Endothelial cell of umbilical vein (primary cell): ENCODE measurements around the gene ELOVL5. TPM values are rescaled to one million over a fixed set of nuclear protein-coding genes. Genes with fewer than 3 reads are reported as not detected.

Experiments used
- BruUV-seq: library from RNA; stranded (reverse); fragments of 400-500 nt; replicated peaks from 2 replicates; lab custom pipeline; 2021; lab: Mats Ljungman, UMichigan
- CTCF ChIA-PET: fragments of 300-600, 350-600 bp; sonication (Branson Sonifier 250); formaldehyde crosslinking; loops from one replicate; lab custom pipeline; 2021; ENCODE audit warnings: antibody characterized with exemption, inconsistent platforms; lab: Charles Lee
- POLR2A ChIA-PET: fragments of 300-600, 350-600 bp; sonication (Branson Sonifier 250); formaldehyde crosslinking; loops from one replicate; lab custom pipeline; 2021; ENCODE audit warnings: antibody characterized with exemption, inconsistent platforms; lab: Charles Lee
- DNase-seq: peaks from one replicate; pipeline ENCODE4 v3.0.0-alpha.2; 2011; ENCODE audit warnings: low read depth, low spot score
- FAIRE-seq: peaks from 2 replicates; lab custom pipeline; 2011; peaks lifted over from hg19 to GRCh38; lab: Jason Lieb, UNC
- H2AFZ ChIP-seq: 2 replicates; pipeline ENCODE4 v1.6.0; 2012; ENCODE audit warnings: low read depth, low read length, control low read depth, inconsistent platforms
- H3K27ac ChIP-seq: 2 replicates; pipeline ENCODE4 v1.5.1; 2011; ENCODE audit warnings: low read depth, mild to moderate bottlenecking, control low read depth, low read length, moderate library complexity; ENCODE audit not compliant: insufficient read depth
- H3K27me3 ChIP-seq, 2 experiments: 2 replicates each; pipeline versions ENCODE4 v1.6.0 to v1.6.1; 2011; ENCODE audit warnings: low read length in 2 of 2, mixed read lengths in 1 of 2; ENCODE audit not compliant: control insufficient read depth in 2 of 2, insufficient read depth in 2 of 2
- H3K36me3 ChIP-seq, 2 experiments: 2 replicates in 1 of 2; 3 replicates in 1 of 2; pipeline ENCODE4 v1.5.1; 2011; ENCODE audit warnings: low read length in 2 of 2, mild to moderate bottlenecking in 1 of 2, moderate library complexity in 1 of 2; ENCODE audit not compliant: control insufficient read depth in 2 of 2, insufficient read depth in 2 of 2; ENCODE audit errors: extremely low read depth in 1 of 2
- H3K4me1 ChIP-seq: 3 replicates; pipeline ENCODE4 v1.5.1; 2011; ENCODE audit warnings: mild to moderate bottlenecking, low read length; ENCODE audit not compliant: control insufficient read depth, insufficient read depth; ENCODE audit errors: extremely low read depth
- H3K4me2 ChIP-seq: 2 replicates; pipeline ENCODE4 v1.6.1; 2011; ENCODE audit warnings: low read length, control low read depth, mixed read lengths; ENCODE audit not compliant: insufficient read depth
- H3K4me3 ChIP-seq, 3 experiments: fragments of 200-600 bp in 1 of 3; sonication (generic), shearing (Covaris generic) in 1 of 3; replicated peaks in 1 of 3; 2 replicates each; pipeline ENCODE4 v1.5.1; 2011 to 2016; ENCODE audit warnings: control low read depth in 3 of 3, low read length in 3 of 3, mild to moderate bottlenecking in 2 of 3, inconsistent platforms in 1 of 3, low read depth in 1 of 3, moderate library complexity in 1 of 3; ENCODE audit not compliant: insufficient read depth in 1 of 3
- H3K79me2 ChIP-seq: 2 replicates; pipeline ENCODE4 v1.6.0; 2012; ENCODE audit warnings: low read length, inconsistent platforms; ENCODE audit not compliant: control insufficient read depth, insufficient read depth
- H3K9ac ChIP-seq: replicated peaks from 2 replicates; pipeline ENCODE3; 2011; ENCODE audit warnings: low read length, control low read depth; ENCODE audit not compliant: insufficient read depth; ENCODE audit errors: extremely low read depth
- H3K9me1 ChIP-seq: replicated peaks from 3 replicates; pipeline ENCODE4 v1.6.0; 2011; ENCODE audit warnings: mild to moderate bottlenecking, low read length; ENCODE audit not compliant: control insufficient read depth, insufficient read depth; ENCODE audit errors: extremely low read depth
- H3K9me3 ChIP-seq: replicated peaks from 2 replicates; pipeline ENCODE4 v1.5.1; 2012; ENCODE audit warnings: low read length, inconsistent platforms; ENCODE audit not compliant: control insufficient read depth, insufficient read depth
- H4K20me1 ChIP-seq: replicated peaks from 2 replicates; pipeline ENCODE3; 2011; ENCODE audit warnings: mild to moderate bottlenecking, low read length; ENCODE audit not compliant: control insufficient read depth, insufficient read depth; ENCODE audit errors: extremely low read depth
- EZH2 ChIP-seq: IDR thresholded peaks from 2 replicates; pipeline ENCODE4 v1.6.1; 2012; ENCODE audit warnings: borderline replicate concordance, low read depth, mild to moderate bottlenecking, moderate library complexity, low read length, inconsistent platforms; ENCODE audit not compliant: severe bottlenecking
- FOS ChIP-seq: IDR thresholded peaks from 2 replicates; pipeline ENCODE4 v1.6.1; 2011; ENCODE audit warnings: mild to moderate bottlenecking, low read length, moderate library complexity, borderline replicate concordance; ENCODE audit not compliant: insufficient read depth
- GATA2 ChIP-seq: IDR thresholded peaks from 2 replicates; pipeline ENCODE4 v1.7.0; 2011; ENCODE audit warnings: low read depth, mild to moderate bottlenecking, moderate library complexity, mixed read lengths, low read length; ENCODE audit not compliant: insufficient read length, insufficient read depth
- JUN ChIP-seq: IDR thresholded peaks from 2 replicates; pipeline ENCODE4 v1.6.1; 2011; ENCODE audit warnings: borderline replicate concordance, low read depth; ENCODE audit not compliant: insufficient read length, insufficient read depth
- MYC ChIP-seq: IDR thresholded peaks from one replicate; pipeline ENCODE4 v1.6.1; 2011; ENCODE audit warnings: mild to moderate bottlenecking, low read depth, low read length
- POLR2A ChIP-seq: IDR thresholded peaks from 2 replicates; pipeline ENCODE4 v1.6.1; 2012; ENCODE audit warnings: low read depth, mild to moderate bottlenecking, control low read depth, low read length
- POLR2AphosphoS5 ChIP-seq: IDR thresholded peaks from 2 replicates; pipeline ENCODE4 v1.6.1; 2012; ENCODE audit warnings: low read depth, mild to moderate bottlenecking, control low read depth, low read length, moderate library complexity; ENCODE audit not compliant: insufficient read depth
- dilution Hi-C: fragments of 300-500 bp; cut with MboI; formaldehyde crosslinking; loops from one replicate; pipeline ENCODE4 v1.15.0; 2019; ENCODE audit warnings: low sequenced_read_pairs; ENCODE audit not compliant: extremely low pct_ligation_motif_present
- intact Hi-C: fragments of 100-400 bp; cut with micrococcal nuclease; formaldehyde crosslinking; loops from one replicate; pipeline ENCODE4 v1.10.0; 2022
- polyA plus RNA-seq, 4 experiments: library from polyadenylated mRNA; depleted of rRNA in 3 of 4; stranded (reverse) in 3 of 4; unstranded in 1 of 4; fragments of >200 nt; gene quantifications; 2 replicates each; pipeline versions ENCODE4 v1.2.1 to v1.2.3, GENCODE V29; 2011 to 2012; ENCODE audit warnings: missing spikeins in 1 of 4
- total RNA-seq: library from RNA; stranded (reverse); gene quantifications from 2 replicates; pipeline ENCODE4 v1.2.3, GENCODE V29; 2021
- TF ChIP-seq, protein P1 (sequence below): IDR thresholded peaks from 2 replicates; pipeline ENCODE4 v1.6.1; 2011; ENCODE audit not compliant: insufficient read depth, insufficient read length
- TF ChIP-seq, protein P2 (sequence below), 2 donors: IDR thresholded peaks; 1 replicate in 1 of 2; 2 replicates in 1 of 2; pipeline ENCODE4 v1.5.1; 2011; ENCODE audit warnings: low read length in 2 of 2, mild to moderate bottlenecking in 2 of 2, moderate library complexity in 2 of 2, control low read depth in 1 of 2, inconsistent platforms in 1 of 2, low read depth in 1 of 2; ENCODE audit not compliant: insufficient read depth in 1 of 2; ENCODE audit errors: extremely low read depth in 1 of 2

The ELOVL5 gene
- total and polyA plus RNA-seq, 2 donors (not counting 3 experiments of a cell fraction or from before 2014, with no cell fraction given), result 85.9 to 140 TPM

DNA sequence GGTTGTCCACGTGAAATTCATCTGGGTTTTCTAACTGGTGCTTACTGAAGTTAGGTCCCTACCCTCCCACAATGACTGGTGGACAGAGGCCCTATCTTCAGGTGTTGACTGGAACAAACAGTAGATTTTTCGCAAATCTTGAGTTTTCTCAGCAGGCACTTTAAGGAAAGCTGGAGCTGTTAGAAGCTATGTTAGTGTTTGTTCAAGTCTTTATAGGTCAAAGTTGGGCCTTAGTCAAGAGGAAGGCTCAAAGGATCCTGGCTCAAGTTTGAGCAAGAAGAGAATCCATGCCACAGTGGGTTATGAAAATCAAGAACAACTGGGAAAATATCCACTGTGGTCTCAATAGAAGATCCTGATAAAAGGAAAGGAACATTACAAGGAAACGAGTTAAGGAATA is 48.5 kb upstream of the ELOVL5 start:
- dilution Hi-C loops, result no loop called here
- FAIRE-seq, result no peak

More for the DNA sequence above, 48.5 kb upstream of the ELOVL5 start:
- Histone ChIP-seq H3K9me1 (no peaks in the 10 kb centered on the region), H3K27me3 (peaks cover 6 to 10% of the 10 kb centered on the region in 2 experiments), H3K9ac (no peak overlapping the region), H3K4me3 (no peak overlapping the region), H4K20me1 (no peaks in the 10 kb centered on the region), H3K4me2 (no peak overlapping the region), H3K9me3 (no peaks in the 10 kb centered on the region), H3K27ac (no peak overlapping the region), H2AFZ (no peak overlapping the region), H3K79me2 (no peaks in the 10 kb centered on the region), H3K36me3 (no peaks in the 10 kb centered on the region), H3K4me1 (no peaks in the 10 kb centered on the region)
- CTCF ChIA-PET, result no interaction called here
- intact Hi-C loops, result no loop called here
- no peak for DNase-seq
- BruUV-seq, result no TSS peak
- POLR2A ChIA-PET, result no interaction called here
- no peak for TF ChIP-seq POLR2A
- no peak for TF ChIP-seq FOS
- no peak for TF ChIP-seq MYC
- TF ChIP-seq, protein P1, sequence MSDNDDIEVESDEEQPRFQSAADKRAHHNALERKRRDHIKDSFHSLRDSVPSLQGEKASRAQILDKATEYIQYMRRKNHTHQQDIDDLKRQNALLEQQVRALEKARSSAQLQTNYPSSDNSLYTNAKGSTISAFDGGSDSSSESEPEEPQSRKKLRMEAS, result no peak
- no peak for TF ChIP-seq EZH2
- TF ChIP-seq POLR2AphosphoS5, result no peak
- TF ChIP-seq, protein P2, sequence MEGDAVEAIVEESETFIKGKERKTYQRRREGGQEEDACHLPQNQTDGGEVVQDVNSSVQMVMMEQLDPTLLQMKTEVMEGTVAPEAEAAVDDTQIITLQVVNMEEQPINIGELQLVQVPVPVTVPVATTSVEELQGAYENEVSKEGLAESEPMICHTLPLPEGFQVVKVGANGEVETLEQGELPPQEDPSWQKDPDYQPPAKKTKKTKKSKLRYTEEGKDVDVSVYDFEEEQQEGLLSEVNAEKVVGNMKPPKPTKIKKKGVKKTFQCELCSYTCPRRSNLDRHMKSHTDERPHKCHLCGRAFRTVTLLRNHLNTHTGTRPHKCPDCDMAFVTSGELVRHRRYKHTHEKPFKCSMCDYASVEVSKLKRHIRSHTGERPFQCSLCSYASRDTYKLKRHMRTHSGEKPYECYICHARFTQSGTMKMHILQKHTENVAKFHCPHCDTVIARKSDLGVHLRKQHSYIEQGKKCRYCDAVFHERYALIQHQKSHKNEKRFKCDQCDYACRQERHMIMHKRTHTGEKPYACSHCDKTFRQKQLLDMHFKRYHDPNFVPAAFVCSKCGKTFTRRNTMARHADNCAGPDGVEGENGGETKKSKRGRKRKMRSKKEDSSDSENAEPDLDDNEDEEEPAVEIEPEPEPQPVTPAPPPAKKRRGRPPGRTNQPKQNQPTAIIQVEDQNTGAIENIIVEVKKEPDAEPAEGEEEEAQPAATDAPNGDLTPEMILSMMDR (IDR thresholded peaks at IDR 0.05; ENCODE audit: extremely low read depth in 1 of 2, insufficient read depth in 1 of 2, low read depth in 1 of 2, low read length in 2 of 2), result no peak
- TF ChIP-seq GATA2, result no peak
- TF ChIP-seq JUN, result no peak
